Measurements from ENCODE around the gene THSD1. TPM values are rescaled to one million over a fixed set of nuclear protein-coding genes. Genes with fewer than 3 reads are reported as not detected.

The THSD1 gene
- total RNA-seq, 5 donors from 2014 or later (not counting 1 experiment from before 2014, with no cell fraction given), result 0.26 to 0.63 (median 0.47) TPM

- peak overlapping the region; percentile 71 to 81 for H3K27ac Mint-ChIP-seq
- H3K36me3 ChIP-seq (ENCODE audit: control insufficient read depth in 2 of 2, extremely low read depth in 1 of 2, insufficient read depth in 1 of 2, low read length in 1 of 2), result no peaks in the 10 kb centered on the region
- 96% methylated on average over 8 of the region's 24 CpGs for WGBS (ENCODE audit: insufficient coverage)
- CTCF ChIA-PET, result interaction anchor here (0.5 to 1.5 kb wide), 17 partner anchors 8 to 650 kb away, joined by 3 to 7 read pairs (median 4); partner anchors contain the start of genes ALG11 (in 1 of the 2) and SUGT1 (in 1 of the 2)
- DNase-seq, result no peak
- ATAC-seq (replicated peaks in 1 of 4), result no peak
- no peak overlapping the region for H3K4me3 ChIP-seq (ENCODE audit: control insufficient read depth in 1 of 2, extremely low read depth in 1 of 2, low read length in 1 of 2)
- H3K27me3 Mint-ChIP-seq, result no peaks in the 10 kb centered on the region
- H3K27ac ChIP-seq (ENCODE audit: low read length), result no peak overlapping the region
- H3K9me3 ChIP-seq, result no peaks in the 10 kb centered on the region
- H3K4me1 ChIP-seq (ENCODE audit: control insufficient read depth in 1 of 2, extremely low read depth in 1 of 2, insufficient read depth in 2 of 2, low read length in 2 of 2), result peaks cover 22 to 29% of the 10 kb centered on the region in 2 experiments
- peaks cover 46 to 54% (median 50%) of the 10 kb centered on the region in 3 donors for H3K4me1 Mint-ChIP-seq
- peak overlapping the region; percentile 83 to 91 (median 89) for H3K4me3 Mint-ChIP-seq
- POLR2A ChIA-PET, result no interaction called here
- H3K36me3 Mint-ChIP-seq, result peaks cover under 1% of the 10 kb centered on the region
- H3K27me3 ChIP-seq (replicated peaks in 1 of 2; ENCODE audit: control insufficient read depth in 2 of 2, extremely low read depth in 1 of 2, insufficient read depth in 2 of 2, low read length in 1 of 2), result no peaks in the 10 kb centered on the region
- H3K9me3 Mint-ChIP-seq, result no peaks in the 10 kb centered on the region
Measured at GRCh38 chr13:52451135-52451804, 45.3 kb upstream of the THSD1 start.

DNA sequence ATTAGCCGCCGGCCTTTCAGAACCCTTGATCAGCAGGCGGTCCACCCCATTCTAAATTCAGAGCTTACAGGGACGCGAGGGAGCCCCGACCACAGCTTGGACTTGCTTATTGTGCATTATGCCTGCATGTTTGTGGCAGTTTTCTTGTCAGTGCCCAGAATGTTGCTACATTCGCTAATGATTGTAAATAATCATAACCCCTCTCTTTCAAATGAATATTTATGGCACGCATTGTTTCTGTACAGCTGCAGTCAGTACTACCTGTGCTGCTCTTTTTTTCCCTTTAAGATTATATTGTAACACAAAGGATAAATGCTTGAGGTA, 44.8 kb upstream of the THSD1 start:
- no peak for DNase-seq
- H3K36me3 Mint-ChIP-seq, result no peaks in the 10 kb centered on the region
- CTCF ChIA-PET, result interaction anchor here (0.5 to 1.5 kb wide), 14 partner anchors 9 to 450 kb away, joined by 3 to 7 read pairs (median 3); partner anchors contain the start of genes ALG11 (in 1 of the 2) and SUGT1 (in 1 of the 2)

DNA sequence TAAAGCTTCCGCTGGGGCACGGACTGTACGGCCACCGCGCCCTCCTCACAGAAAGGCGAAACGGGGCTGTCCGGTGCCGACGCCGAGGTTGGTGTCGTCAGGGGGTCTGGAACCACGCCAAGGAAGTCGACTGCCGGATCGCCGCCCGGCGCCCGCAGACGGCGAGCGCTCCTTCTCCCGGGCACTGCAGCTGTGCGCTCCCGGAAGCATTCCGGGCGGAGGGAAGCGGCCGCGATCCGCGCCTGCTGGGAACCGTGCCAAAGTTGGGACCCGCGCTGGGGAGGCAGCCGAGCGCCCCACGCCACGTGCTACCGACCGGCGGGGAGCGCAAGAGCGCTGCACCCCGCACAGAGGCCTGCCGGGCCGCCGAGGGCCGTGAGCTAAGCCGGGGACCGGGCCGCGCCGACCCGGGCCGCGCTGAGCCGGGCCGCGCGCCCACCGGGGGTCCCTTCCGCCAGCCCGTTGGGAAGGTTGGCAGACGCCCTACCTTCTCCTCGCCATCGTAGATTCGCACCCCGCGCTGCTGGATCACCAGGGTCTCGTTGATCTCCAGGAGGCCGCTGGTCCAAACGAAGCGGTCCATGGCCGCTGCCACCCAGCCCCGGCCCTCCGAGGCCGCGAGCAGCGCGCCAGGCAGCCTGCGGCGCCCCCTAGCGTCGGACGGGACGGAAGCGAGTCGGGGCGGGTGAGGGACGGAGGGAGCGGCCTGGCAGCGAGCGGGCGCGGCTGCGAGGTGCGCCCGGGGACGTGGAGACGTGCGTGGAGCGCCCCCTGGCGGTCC, 44.2 kb upstream of the THSD1 start, which contains the start of gene VPS36:
TSS of gene VPS36 (minus strand) at position 623 of the 781 bp plus-strand sequence. CDS start at position 583, 40 bp downstream.
- peak within 1 kb of the TSS; percentile 81 to 96 for H3K4me3 ChIP-seq (ENCODE audit: control insufficient read depth in 1 of 2, extremely low read depth in 1 of 2, low read length in 1 of 2)
- H3K27me3 ChIP-seq (replicated peaks in 1 of 2; ENCODE audit: control insufficient read depth in 2 of 2, extremely low read depth in 1 of 2, insufficient read depth in 2 of 2, low read length in 1 of 2), result no peaks in the 10 kb centered on the region
- peak within 1 kb of the TSS; percentile 62 for H3K27ac ChIP-seq (ENCODE audit: low read length)
- peak; percentile 82 to 99 (median 90) for DNase-seq
- ChIA-PET CTCF (interaction anchor here (0.6 to 1.6 kb wide), 14 partner anchors 9 to 637 kb away, joined by 3 to 7 read pairs (median 3); partner anchors contain the start of genes ALG11 (in 1 of the 2) and SUGT1 (in 1 of the 2)), POLR2A (no interaction called here)
- no peaks in the 10 kb centered on the region for H3K9me3 Mint-ChIP-seq
- H3K4me1 Mint-ChIP-seq, result peaks cover 45 to 49% (median 45%) of the 10 kb centered on the region in 3 donors
- no peaks in the 10 kb centered on the region for H3K36me3 Mint-ChIP-seq
- H3K27ac Mint-ChIP-seq, result peak within 1 kb of the TSS; percentile 81 to 88
- H3K36me3 ChIP-seq (ENCODE audit: control insufficient read depth in 2 of 2, extremely low read depth in 1 of 2, insufficient read depth in 1 of 2, low read length in 1 of 2), result peaks cover 0 to 2% of the 10 kb centered on the region in 2 donors
- H3K4me1 ChIP-seq (ENCODE audit: control insufficient read depth in 1 of 2, extremely low read depth in 1 of 2, insufficient read depth in 2 of 2, low read length in 2 of 2), result peaks cover 17 to 26% of the 10 kb centered on the region in 2 experiments
- ATAC-seq (replicated peaks in 1 of 4), result peak; percentile 65 to 79 (median 74)
- no peaks in the 10 kb centered on the region for H3K9me3 ChIP-seq
- under 1% methylated on average over 105 of the region's 105 CpGs for WGBS (ENCODE audit: insufficient coverage)
- H3K27me3 Mint-ChIP-seq, result no peaks in the 10 kb centered on the region
- peak within 1 kb of the TSS; percentile 89 to 91 (median 90) for H3K4me3 Mint-ChIP-seq

More for the DNA sequence above, 44.8 kb upstream of the THSD1 start:
- Histone ChIP-seq H3K9me3 (no peaks in the 10 kb centered on the region), H3K27me3 (replicated peaks in 1 of 2; ENCODE audit: control insufficient read depth in 2 of 2, extremely low read depth in 1 of 2, insufficient read depth in 2 of 2, low read length in 1 of 2) (no peaks in the 10 kb centered on the region), H3K4me3 (ENCODE audit: control insufficient read depth in 1 of 2, extremely low read depth in 1 of 2, low read length in 1 of 2) (peak overlapping the region in 1 of 2 donors; percentile 96), H3K4me1 (ENCODE audit: control insufficient read depth in 1 of 2, extremely low read depth in 1 of 2, insufficient read depth in 2 of 2, low read length in 2 of 2) (peaks cover 17 to 27% of the 10 kb centered on the region in 2 experiments), H3K27ac (ENCODE audit: low read length) (no peak overlapping the region), H3K36me3 (ENCODE audit: control insufficient read depth in 2 of 2, extremely low read depth in 1 of 2, insufficient read depth in 1 of 2, low read length in 1 of 2) (peaks cover 0 to 2% of the 10 kb centered on the region in 2 donors)
- Mint-ChIP-seq H3K4me3 (peak overlapping the region; percentile 83 to 91 (median 89)), H3K27ac (peak overlapping the region; percentile 71 to 81), H3K4me1 (peaks cover 45 to 49% (median 46%) of the 10 kb centered on the region in 3 donors), H3K9me3 (no peaks in the 10 kb centered on the region), H3K27me3 (no peaks in the 10 kb centered on the region)
- 2% methylated on average over 6 of the region's 8 CpGs for WGBS (ENCODE audit: insufficient coverage)
- no peak for ATAC-seq (replicated peaks in 1 of 4)
- POLR2A ChIA-PET, result no interaction called here

GRCh38 chr13:52449331-52450011, 43.5 kb upstream of the THSD1 start:
- Histone ChIP-seq H3K9me3 (no peaks in the 10 kb centered on the region), H3K4me3 (ENCODE audit: control insufficient read depth in 1 of 2, extremely low read depth in 1 of 2, low read length in 1 of 2) (peak overlapping the region; percentile 81 to 96), H3K4me1 (ENCODE audit: control insufficient read depth in 1 of 2, extremely low read depth in 1 of 2, insufficient read depth in 2 of 2, low read length in 2 of 2) (peaks cover 17 to 25% of the 10 kb centered on the region in 2 experiments), H3K27ac (ENCODE audit: low read length) (peak overlapping the region; percentile 59), H3K36me3 (ENCODE audit: control insufficient read depth in 2 of 2, extremely low read depth in 1 of 2, insufficient read depth in 1 of 2, low read length in 1 of 2) (peaks cover 2 to 3% of the 10 kb centered on the region in 2 donors), H3K27me3 (replicated peaks in 1 of 2; ENCODE audit: control insufficient read depth in 2 of 2, extremely low read depth in 1 of 2, insufficient read depth in 2 of 2, low read length in 1 of 2) (no peaks in the 10 kb centered on the region)
- ATAC-seq (replicated peaks in 1 of 4) (no peak), DNase-seq (peak in 1 of 35 experiments; percentile 17)
- peak overlapping the region; percentile 89 to 91 (median 90) for H3K4me3 Mint-ChIP-seq
- 0% methylated on average over 7 of the region's 10 CpGs for WGBS (ENCODE audit: insufficient coverage)
- H3K36me3 Mint-ChIP-seq, result no peaks in the 10 kb centered on the region
- H3K27me3 Mint-ChIP-seq, result no peaks in the 10 kb centered on the region
- H3K9me3 Mint-ChIP-seq, result no peaks in the 10 kb centered on the region
- ChIA-PET POLR2A (no interaction called here), CTCF (interaction anchor here in 1 of 2 donors (0.6 to 1.6 kb wide), 5 partner anchors 10 to 636 kb away, joined by 3 to 7 read pairs (median 4); partner anchors contain the start of genes ALG11 and SUGT1)
- peak overlapping the region; percentile 81 to 88 for H3K27ac Mint-ChIP-seq
- H3K4me1 Mint-ChIP-seq, result peaks cover 40 to 42% (median 42%) of the 10 kb centered on the region in 3 donors

- H3K4me3 Mint-ChIP-seq, result peak overlapping the region in 1 of 3 donors; percentile 89
- peaks cover 32 to 39% (median 37%) of the 10 kb centered on the region in 3 donors for H3K4me1 Mint-ChIP-seq
- DNase-seq (no peak), ATAC-seq (replicated peaks in 1 of 4) (no peak)
- ChIA-PET CTCF (interaction anchor here (0.6 to 1.8 kb wide), 2 partner anchors 9 to 12 kb away, joined by 5 to 11 read pairs; no protein-coding TSS in a partner anchor), POLR2A (interaction anchor here in 1 of 2 donors (0.5 to 0.6 kb wide), 2 partner anchors 16 to 36 kb away, joined by 3 to 8 read pairs; no protein-coding TSS in a partner anchor)
- H3K36me3 ChIP-seq (ENCODE audit: control insufficient read depth in 2 of 2, extremely low read depth in 1 of 2, insufficient read depth in 1 of 2, low read length in 1 of 2), result peaks cover 2 to 3% of the 10 kb centered on the region in 2 donors
- WGBS (ENCODE audit: insufficient coverage), result no CpG with 5 or more reads among the region's 5 CpGs
- peak overlapping the region in 1 of 2 donors; percentile 61 for H3K27ac Mint-ChIP-seq
- no peak overlapping the region for H3K4me3 ChIP-seq (ENCODE audit: control insufficient read depth in 1 of 2, extremely low read depth in 1 of 2, low read length in 1 of 2)
- no peaks in the 10 kb centered on the region for H3K9me3 ChIP-seq
- H3K36me3 Mint-ChIP-seq, result no peaks in the 10 kb centered on the region
- no peak overlapping the region for H3K27ac ChIP-seq (ENCODE audit: low read length)
- no peaks in the 10 kb centered on the region for H3K9me3 Mint-ChIP-seq
- H3K4me1 ChIP-seq (ENCODE audit: control insufficient read depth in 1 of 2, extremely low read depth in 1 of 2, insufficient read depth in 2 of 2, low read length in 2 of 2), result peaks cover 13 to 21% of the 10 kb centered on the region in 2 experiments
- H3K27me3 ChIP-seq (replicated peaks in 1 of 2; ENCODE audit: control insufficient read depth in 2 of 2, extremely low read depth in 1 of 2, insufficient read depth in 2 of 2, low read length in 1 of 2), result no peaks in the 10 kb centered on the region
- no peaks in the 10 kb centered on the region for H3K27me3 Mint-ChIP-seq
Measured at GRCh38 chr13:52447815-52448552, 42.0 kb upstream of the THSD1 start.

Measured in T-cell (primary cell).